Astrocyte (in vitro differentiated cells and primary cell): ENCODE measurements around the gene ZFP3.

ENCODE experiments used
- EZH2 ChIP-seq: IDR thresholded peaks from 2 replicates; pipeline ENCODE4 v1.6.1; 2012; ENCODE audit warnings: mild to moderate bottlenecking, low read length, inconsistent platforms; ENCODE audit not compliant: insufficient read depth
- TF ChIP-seq, protein P1 (sequence below): IDR thresholded peaks from 2 replicates; pipeline ENCODE4 v1.5.1; 2011; ENCODE audit warnings: low read depth, mild to moderate bottlenecking, inconsistent platforms, low read length, moderate library complexity; ENCODE audit not compliant: insufficient read depth

DNA sequence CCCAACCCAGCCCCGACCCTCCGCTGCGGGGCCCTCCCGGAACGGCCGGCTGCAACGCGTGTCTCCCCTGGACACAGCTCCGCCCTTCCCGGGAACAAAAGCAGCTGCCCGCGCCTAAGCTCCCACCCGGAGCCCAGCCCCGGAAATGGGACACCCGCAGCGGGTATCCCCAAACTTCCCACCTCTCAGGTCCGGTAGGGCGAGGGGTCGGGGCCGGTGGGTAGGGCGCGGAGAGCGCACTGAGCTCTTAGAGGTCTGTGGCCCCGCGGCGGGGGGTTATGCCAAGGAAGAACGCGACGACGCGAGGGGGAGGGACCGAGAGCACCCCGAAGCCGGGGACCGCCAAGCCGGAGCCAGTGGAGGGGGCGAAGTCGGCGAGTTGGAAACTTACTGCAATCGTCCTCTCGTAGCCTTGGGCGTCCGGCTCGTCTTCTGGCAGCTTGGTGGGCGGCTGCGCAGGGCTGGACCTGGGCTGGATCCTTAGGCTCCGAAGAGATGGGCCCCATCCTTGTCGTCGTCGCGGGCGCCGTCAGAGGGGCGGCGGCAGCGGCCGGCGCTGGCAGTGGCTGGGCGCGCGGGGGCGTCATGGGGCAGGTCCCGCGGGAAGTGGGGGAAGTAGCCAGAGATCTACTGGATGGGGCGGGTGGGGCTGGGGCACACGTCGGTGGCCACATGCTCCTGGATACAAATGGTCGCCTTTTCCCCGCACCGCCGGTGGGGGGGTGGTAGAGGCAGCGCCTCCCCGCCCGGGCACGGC lies 44.5 kb downstream of the ZFP3 start:
- TF ChIP-seq, protein P1, sequence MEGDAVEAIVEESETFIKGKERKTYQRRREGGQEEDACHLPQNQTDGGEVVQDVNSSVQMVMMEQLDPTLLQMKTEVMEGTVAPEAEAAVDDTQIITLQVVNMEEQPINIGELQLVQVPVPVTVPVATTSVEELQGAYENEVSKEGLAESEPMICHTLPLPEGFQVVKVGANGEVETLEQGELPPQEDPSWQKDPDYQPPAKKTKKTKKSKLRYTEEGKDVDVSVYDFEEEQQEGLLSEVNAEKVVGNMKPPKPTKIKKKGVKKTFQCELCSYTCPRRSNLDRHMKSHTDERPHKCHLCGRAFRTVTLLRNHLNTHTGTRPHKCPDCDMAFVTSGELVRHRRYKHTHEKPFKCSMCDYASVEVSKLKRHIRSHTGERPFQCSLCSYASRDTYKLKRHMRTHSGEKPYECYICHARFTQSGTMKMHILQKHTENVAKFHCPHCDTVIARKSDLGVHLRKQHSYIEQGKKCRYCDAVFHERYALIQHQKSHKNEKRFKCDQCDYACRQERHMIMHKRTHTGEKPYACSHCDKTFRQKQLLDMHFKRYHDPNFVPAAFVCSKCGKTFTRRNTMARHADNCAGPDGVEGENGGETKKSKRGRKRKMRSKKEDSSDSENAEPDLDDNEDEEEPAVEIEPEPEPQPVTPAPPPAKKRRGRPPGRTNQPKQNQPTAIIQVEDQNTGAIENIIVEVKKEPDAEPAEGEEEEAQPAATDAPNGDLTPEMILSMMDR = no peak
- peak; percentile 68 for TF ChIP-seq EZH2
